HG02840 (cell line): ENCODE measurements around the gene PPP1CA.
"Not testable (repeated sequence)": the region's sequence is repeated elsewhere in the genome, so short reads cannot be mapped to it uniquely, and the experiment has no call there.

Experiments used
- ATAC-seq: cut with Tn5 transposase; IDR thresholded peaks from one replicate; pipeline ENCODE4 v1.9.1; 2021; ENCODE audit warnings: mild to moderate bottlenecking, moderate library complexity, moderate number of reproducible peaks; ENCODE audit not compliant: unreplicated experiment, low FRiP score

PPP1CA gene

DNA sequence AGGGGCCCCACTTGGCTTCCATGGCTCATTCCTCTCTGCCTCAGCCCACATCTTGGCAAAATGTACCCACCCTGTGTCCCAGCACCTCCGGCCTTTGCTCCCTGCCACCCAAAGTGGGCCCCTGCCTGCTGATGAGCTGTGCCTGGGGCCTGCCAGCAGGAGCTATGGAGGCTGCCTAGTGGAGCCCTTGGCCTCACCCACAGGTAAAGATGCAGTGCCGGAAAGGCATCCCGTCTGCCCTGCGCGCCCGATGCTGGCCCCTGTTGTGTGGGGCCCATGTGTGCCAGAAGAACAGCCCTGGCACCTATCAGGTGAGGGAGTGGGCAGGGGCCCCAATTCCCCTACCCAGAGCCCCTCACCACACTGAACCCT lies 3.5 kb upstream of the PPP1CA start:
- ATAC-seq: no peak

- ATAC-seq: no peak
Observed at GRCh38 chr11:67404515-67405195, 3.0 kb upstream of the PPP1CA start.

DNA sequence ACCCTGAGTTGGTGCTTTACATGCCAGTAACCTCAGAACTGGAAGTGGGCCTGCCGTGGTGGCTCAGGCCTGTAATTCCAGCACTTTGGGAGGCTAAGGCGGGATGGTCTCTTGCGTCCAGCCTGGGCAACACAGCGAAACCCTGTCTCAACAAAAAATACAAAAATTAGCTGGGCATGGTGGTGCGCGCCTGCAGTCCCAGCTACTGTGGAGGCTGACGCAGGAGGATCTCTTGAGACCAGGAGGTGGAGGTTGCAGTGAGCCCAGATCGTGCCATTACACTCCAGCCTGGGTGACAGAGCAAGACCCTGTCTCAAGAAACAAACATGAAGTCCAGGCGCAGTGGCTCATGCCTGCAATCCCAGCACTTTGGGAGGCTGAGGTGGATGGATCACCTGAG lies 1.4 kb upstream of the PPP1CA start:
- ATAC-seq: not testable (repeated sequence)

GRCh38 chr11:67402192-67402839 lies 658 bp upstream of the PPP1CA start:
- not testable (repeated sequence) for ATAC-seq

DNA sequence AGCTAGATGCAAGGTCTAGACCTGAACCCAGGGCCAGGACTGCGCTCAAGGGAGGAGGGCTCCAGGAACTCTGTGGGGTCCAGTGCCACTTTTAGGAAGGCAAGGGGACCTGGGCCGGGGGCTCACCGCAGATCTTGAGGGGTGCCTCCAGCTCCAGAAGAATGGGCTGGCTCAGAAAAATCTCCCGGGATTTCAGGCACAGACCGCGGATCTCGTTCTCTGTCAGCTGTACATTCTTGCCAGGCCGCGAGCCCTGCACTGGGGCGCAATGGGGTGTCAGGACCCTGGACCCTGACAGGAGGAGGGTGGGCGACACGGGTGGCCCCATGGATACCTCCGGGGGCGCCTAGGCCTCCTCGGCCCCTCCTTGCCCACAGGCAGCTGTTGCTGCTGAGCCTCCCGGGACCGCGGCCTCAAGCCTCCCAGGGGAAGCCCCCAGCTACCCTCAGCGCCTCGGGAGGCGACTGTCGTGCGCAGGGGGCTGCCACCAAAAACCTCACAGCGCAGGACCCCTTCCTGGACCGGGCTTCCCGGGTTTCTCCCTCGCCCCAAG lies 640 bp downstream of the PPP1CA start:
- peak; percentile 22 for ATAC-seq

DNA sequence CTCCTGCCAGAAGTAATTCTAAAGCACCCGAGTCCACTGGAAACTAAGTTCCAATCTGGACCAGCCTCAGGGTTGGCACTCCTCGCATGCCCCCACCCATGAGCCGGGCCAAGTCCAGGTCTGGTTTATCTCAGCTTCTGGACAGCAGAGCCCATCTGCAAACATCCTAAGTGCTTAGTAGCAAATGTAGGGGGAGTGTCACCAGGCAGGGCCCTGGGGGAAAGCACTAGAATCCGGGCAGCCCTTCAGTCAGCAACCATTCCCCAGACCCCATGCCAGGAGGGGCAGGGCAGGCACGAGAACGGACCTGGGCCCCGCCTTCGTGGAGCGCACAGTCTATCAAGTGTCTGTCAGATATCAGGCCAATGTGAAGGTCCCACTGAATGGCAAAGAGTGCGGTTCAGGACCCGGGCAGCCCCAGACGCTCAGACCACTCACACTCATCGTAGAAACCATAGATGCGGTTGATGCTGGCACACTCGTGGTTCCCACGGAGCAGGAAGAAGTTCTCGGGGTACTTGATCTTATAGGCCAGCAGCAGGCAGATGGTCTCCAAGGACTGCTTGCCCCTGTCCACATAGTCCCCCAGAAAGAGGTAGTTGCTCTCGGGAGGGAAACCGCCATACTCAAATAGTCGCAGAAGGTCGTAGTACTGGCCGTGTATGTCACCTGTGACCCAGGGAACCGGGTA lies 1.3 kb downstream of the PPP1CA start:
- no peak for ATAC-seq

- no peak for ATAC-seq
Observed at GRCh38 chr11:67398661-67399563, 2.7 kb downstream of the PPP1CA start.

DNA sequence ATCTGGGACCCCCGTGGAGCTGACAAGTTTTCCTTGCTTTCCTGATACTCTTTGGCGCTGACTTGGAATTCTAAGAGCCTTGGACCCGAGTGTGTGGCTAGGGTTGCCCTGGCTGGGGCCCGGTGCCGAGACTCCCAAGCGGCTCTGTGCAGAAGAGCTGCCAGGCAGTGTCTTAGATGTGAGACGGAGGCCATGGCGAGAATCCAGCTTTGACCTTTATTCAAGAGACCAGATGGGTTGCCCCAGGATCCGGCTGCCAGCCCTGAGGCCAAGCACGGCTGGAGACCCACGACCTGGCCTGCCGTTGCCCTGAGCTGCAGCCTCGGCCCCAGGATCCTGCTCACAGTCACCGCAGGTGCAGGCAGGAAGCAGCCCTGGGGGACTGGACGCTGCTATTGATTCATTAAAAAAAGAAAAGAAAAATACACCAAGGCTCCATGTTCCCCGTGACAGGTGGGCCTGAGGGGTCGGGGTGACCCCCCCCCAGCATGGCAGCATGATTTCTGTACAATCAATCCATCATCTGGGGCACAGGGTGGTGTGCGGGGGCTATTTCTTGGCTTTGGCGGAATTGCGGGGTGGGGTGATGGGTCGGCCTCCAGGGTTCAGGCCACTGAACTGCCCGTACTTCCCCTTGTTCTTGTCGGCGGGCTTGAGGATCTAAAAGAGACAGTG lies 3.5 kb downstream of the PPP1CA start:
- no peak for ATAC-seq

DNA sequence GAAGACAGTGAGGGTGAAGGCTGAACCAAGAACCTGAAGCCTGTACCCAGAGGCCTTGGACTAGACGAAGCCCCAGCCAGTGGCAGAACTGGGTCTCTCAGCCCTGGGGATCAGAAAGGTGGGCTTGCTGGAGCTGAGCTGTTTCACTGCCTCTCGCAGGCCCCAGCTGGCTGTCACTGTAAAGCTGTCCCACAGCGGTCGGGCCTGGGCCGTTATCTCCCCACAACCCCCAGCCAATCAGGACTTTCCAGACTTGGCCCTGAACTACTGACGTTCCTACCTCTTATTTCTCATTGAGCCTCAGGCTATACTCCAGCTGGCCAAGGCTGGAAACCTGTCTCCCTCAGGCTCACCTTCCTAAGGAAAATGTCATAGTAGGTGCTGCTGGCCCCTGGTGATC lies 4.1 kb downstream of the PPP1CA start:
- no peak for ATAC-seq

GRCh38 chr11:67396587-67397389 lies 4.9 kb downstream of the PPP1CA start:
- no peak for ATAC-seq

GRCh38 chr11:67396259-67396581 lies 5.4 kb downstream of the PPP1CA start:
- no peak for ATAC-seq

DNA sequence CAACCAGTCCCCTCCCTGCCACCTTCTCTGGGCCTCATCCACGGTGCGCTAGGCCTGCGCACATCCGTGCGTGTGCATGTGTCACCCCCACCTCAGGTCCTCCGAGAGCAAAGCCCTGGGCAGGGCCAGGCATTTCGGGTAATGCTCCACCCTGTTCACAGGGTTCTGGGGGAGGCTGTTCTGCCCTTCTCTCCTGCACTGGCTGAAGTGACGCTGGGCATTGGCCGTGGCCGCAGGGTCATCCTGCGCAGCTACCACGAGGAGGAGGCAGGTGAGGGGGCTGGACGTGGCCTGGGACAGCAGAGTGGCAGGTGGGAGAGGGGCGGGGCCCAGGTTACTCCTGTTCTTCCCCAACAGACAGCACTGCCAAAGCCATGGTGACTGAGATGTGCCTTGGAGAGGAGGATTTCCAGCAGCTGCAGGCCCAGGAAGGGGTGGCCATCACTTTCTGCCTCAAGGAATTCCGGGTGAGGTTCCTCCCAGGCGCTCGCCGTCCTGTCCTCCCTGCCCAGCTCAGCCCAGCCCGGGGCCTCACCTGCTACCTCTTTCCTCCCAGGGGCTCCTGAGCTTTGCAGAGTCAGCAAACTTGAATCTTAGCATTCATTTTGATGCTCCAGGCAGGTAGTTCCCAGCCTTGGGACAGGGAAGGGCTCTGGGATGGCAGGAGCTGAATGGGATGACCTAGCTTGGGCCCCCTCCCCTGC lies 6.0 kb downstream of the PPP1CA start:
- ATAC-seq: no peak

- no peak for ATAC-seq
Observed at GRCh38 chr11:67393990-67394389, 7.7 kb downstream of the PPP1CA start.

- no peak for ATAC-seq
Observed at GRCh38 chr11:67393437-67393836, 8.2 kb downstream of the PPP1CA start.

DNA sequence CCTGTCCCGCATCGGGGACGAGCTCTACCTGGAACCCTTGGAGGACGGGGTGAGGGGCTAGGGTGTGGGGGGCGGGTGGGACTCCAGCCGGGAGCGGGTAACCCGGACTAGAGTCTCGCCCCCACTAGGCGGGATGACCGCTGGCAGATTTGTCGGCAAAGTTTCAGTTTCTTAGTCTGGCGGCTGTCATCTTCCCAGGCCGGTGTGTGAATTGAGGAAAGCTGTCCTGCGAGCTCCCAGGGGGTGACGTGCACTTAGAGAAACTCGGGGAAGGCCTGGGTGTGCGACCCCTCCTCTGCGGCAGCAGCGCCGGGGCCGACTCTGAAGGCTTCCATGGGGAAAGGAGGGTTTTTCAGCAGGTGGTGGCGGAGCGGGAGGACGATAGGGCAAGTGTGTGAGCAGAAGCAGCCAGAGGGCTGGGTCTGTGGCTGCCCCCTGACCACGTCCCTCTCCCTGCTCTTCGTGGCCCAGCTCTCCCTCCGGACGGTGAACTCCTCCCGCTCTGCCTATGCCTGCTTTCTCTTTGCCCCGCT lies 9.4 kb downstream of the PPP1CA start:
- no peak for ATAC-seq

- peak; percentile 58 for ATAC-seq
Observed at GRCh38 chr11:67391304-67392182, 10.1 kb downstream of the PPP1CA start, which contains the start of gene RAD9A. Gene RAD9A, plus strand, starts transcription at chr11:67391986. Its CDS starts 59 bp downstream, at chr11:67392045.

- no peak for ATAC-seq
Observed at GRCh38 chr11:67390947-67391303, 10.7 kb downstream of the PPP1CA start.
